HuH-7 (cell line): Measurements from ENCODE around the gene ARL6IP5.

Source experiments
- DNase-seq: peaks from one replicate; pipeline ENCODE4 v3.0.0; 2011; ENCODE audit warnings: low spot score

Gene ARL6IP5

GRCh38 chr3:69084326-69085167, at the start of gene ARL6IP5:
Gene ARL6IP5, plus strand, starts transcription at chr3:69084937. Its CDS starts 111 bp downstream, at chr3:69085048.
- DNase-seq, result peak; percentile 39

GRCh38 chr3:69044608-69045007, 40.1 kb upstream of the ARL6IP5 start:
- no peak for DNase-seq

- DNase-seq, result no peak
Observed at GRCh38 chr3:69048990-69049389, 35.7 kb upstream of the ARL6IP5 start.

GRCh38 chr3:69051756-69052471, 32.8 kb upstream of the ARL6IP5 start, which contains the start of gene TMF1:
Gene TMF1, minus strand, starts transcription at chr3:69052333. Its CDS starts 247 bp downstream, at chr3:69052086.
- peak; percentile 58 for DNase-seq

GRCh38 chr3:69052472-69052898, 32.3 kb upstream of the ARL6IP5 start:
- no peak for DNase-seq

GRCh38 chr3:69058180-69058946, 26.4 kb upstream of the ARL6IP5 start:
- DNase-seq, result no peak

GRCh38 chr3:69058947-69059224, 25.9 kb upstream of the ARL6IP5 start:
- DNase-seq, result no peak

- no peak for DNase-seq
Observed at GRCh38 chr3:69059688-69060087, 25.0 kb upstream of the ARL6IP5 start.

GRCh38 chr3:69063636-69064035, 21.1 kb upstream of the ARL6IP5 start:
- no peak for DNase-seq

GRCh38 chr3:69065318-69065964, 19.3 kb upstream of the ARL6IP5 start:
- DNase-seq, result no peak

- DNase-seq, result no peak
Observed at GRCh38 chr3:69066121-69066520, 18.6 kb upstream of the ARL6IP5 start.

- DNase-seq, result no peak
Observed at GRCh38 chr3:69072928-69073327, 11.8 kb upstream of the ARL6IP5 start.

- no peak for DNase-seq
Observed at GRCh38 chr3:69079269-69080159, 5.2 kb upstream of the ARL6IP5 start.

GRCh38 chr3:69080233-69080920, 4.4 kb upstream of the ARL6IP5 start, which contains the start of gene UBA3:
Gene UBA3, minus strand, starts transcription at chr3:69080365. Its CDS starts 12 bp downstream, at chr3:69080353.
- peak; percentile 43 for DNase-seq

- no peak for DNase-seq
Observed at GRCh38 chr3:69081583-69082262, 3.0 kb upstream of the ARL6IP5 start.

GRCh38 chr3:69082361-69082760, 2.4 kb upstream of the ARL6IP5 start:
- no peak for DNase-seq

- no peak for DNase-seq
Observed at GRCh38 chr3:69082805-69083204, 1.9 kb upstream of the ARL6IP5 start.

GRCh38 chr3:69085168-69085832, 563 bp downstream of the ARL6IP5 start:
- DNase-seq, result no peak
